ENCODE data around the gene CALM3.

The CALM3 gene

DNA sequence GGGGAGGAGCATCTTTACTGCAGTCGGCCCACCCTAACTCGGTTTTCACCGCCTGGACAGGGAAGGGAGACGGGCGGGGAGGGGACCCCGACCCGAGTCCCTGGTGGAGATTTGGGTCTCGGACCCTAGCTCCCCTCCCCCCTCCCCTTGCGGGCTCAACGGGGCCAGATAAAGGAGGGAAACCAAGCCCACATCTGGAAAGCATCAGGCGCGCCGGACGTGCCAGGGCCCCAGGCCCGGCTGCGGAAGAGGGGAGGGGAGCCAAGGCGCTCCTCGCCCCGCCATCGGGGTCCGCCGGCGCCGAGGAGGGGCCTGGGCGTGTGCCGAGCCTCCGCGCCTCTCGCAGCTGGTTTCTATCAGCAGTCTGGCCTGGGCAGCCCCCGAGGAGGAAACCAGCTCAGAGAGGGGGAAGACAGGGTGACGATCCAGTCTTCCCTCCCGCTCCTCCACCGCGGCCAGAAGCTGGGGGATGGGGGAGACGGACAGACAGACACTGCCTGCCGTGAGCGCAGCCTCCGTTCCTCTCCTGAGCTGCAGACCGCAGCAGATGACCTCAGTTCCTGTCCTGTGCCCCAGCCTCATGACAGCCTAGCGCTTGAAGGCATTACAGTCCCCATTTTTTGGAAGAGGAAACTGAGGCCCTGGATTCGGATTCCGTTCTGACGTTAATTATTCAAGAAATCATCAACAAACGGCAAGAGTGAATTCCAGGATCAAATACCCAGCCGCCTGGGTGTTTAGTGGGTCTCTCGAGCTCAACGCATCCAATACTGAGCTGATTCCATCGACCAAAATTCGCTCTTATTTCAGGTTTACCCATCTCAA is 38.4 kb downstream of the CALM3 start:
- no peak for DNase-seq

DNA sequence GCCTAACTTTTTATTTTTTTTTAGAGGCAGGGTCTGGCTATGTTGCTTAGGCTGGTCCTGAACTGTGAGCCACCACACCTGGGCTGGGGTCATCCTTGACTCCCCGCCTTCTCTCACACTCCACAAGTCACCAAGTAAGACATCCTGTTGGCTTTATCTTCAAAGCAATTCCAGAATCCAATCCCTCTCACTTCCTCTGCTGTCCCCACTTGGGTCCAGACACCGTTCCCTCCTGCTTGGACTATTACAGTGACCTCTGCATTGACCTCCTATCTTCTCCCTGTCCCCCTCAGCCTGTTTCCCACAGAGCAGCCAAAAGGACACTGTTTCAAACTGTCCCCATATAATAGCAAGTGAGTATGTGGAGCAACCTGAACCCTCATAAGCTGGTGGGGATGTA is 39.5 kb downstream of the CALM3 start:
- no peak for DNase-seq

DNA sequence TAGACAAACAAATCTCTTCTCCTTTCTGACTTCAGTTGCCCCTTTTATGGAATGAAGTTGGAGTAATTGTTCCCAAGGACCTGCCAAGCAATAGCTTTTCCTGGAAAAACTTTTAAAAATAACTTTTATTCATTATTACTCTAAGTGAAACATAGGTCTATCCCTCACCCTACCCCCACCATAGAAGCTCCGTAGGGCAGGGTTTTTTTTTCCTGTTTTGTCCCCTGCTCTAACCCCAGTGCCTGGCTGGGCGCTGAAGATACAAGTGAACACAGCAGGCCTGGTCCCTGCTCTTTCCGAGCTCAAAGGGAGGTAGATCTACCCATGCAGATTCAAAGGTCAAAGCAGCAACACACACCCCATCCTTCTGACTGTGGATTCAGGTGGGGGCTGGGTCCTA is 43.6 kb downstream of the CALM3 start:
- no peak for DNase-seq

- no peak for DNase-seq
These were observed 45.3 kb downstream of the CALM3 start for GRCh38 chr19:46646402-46646801.

DNA sequence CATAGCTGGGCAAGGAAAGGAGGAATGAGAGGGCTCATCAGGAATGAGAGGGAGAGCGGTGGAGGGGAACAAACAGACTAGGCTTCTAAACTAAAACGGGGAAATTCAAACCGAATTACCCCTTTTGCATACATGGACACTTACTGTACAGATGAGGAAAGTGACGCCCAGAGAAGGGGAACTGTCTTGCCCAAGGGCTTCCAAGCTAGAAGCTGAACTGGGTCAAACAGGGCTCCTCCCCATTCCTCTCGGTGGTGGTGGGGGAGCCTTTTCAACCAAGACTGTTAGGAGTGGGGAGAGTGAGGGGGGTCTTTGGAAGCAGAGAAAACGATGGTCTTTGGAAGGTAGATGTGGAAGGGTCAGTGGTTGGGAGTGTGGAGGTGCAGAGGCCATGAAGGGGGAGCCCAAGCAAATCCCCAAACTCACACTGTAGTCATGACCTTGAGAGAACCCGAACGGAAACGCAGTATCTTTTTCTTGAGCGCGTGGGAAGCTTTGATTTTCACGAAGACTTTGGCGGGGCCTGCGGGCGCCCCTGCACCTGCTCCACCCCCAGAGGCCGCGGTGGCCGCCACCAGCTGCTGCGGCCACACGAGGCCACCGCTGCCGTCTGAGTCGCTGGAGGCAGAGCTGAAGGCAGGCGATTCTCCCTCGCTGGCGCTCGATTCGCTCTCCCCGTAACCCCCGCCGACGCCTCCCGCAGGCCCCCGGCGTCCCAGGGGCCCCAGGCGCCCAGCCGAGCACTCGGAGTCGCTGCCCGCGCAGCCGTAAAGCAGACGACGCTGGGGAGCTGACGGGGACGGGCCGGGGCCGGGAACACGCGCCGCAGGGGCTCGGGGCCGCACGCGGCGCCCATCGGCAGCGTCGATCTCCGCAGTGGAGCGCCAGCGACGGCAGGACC is 47.2 kb downstream of the CALM3 start:
- no peak for DNase-seq

GRCh38 chr19:46648961-46649960 is 48.1 kb downstream of the CALM3 start:
- no peak for DNase-seq

GRCh38 chr19:46650445-46650844 is 49.3 kb downstream of the CALM3 start:
- no peak for DNase-seq

DNA sequence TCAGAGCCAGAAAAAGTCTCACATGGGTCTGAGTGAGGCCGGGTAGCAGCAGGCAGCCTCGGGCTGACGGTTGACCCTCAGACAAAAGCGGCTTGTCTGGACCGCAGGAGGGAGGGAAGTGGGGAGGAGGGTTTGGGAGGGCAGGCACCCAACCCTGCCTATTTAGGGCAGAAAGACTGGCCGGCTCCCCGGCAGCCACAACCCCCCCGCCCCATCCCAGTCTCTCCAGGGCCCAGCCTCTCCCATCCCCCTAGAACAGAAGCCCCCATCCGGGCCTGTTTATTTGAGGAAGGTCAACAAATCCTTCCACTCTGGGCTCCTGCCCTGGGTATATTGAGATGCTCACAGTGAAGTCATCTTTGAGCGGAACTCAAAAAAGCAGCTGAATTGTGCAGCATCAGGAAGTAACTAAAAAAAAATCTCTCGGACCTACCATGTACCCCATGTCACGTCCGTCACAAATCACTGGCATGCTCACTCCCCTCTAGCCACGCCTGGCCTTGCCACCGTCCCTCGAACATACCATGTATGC is 53.6 kb downstream of the CALM3 start:
- DNase-seq: no peak

DNA sequence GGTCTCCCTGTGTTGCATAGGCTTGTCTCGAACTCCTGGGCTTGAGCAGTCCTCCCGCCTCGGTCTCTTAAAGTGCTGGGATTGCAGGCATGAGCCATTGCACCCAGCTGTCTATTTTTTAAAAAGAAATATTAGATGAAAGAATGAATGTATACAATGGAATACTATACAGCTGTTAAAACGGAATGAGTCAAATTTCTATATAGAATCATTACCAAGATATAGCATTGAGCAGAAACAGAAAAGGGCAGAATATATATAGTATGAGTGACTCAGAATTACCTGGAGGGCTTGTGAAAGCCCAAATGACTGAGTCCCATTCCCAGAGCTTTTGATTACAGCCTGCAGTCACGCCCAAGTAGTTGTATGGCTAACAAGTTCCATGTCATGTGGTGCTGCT is 55.4 kb downstream of the CALM3 start:
- DNase-seq: no peak

DNA sequence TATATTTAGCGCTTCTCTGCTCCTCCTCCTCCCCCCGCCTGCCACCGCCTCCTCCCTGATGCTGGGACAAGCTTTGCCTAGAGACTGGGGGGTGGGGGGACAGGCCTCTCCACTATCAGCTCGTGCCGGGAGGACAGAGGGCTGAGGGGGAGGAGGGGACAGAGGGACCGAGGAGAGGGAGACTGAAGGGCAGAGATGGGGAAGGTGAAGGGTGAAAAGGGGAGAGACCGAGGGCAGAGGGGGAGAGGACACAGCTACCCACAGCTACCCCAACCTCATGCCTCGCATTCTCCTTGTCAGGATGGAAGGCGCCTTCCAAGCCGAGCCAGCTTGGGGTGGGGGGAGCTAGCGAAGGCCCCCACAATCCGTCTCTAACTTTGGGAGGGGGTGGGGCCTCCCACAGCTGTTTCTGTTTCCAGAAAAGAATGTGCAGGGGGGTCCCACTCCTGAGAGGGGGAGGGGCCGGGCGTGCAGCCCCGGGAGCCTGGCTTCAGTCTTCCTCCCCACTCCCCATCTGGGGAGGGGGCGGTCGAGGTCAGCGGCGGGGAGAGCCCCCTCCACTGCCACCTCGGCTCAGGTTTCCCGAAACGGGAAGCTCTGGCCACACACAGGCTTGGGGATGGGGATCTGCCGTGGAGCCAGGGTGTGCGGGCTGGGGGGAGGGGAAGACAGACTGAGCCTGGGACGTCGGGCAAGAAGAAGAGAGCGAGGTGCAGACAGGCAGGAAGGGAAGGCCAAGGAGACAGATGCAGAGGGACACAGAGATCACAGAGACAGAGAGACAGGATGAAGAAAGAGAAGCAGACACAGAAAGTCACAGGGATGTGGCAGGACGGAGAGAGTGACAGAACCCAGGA is 58.2 kb downstream of the CALM3 start:
- no peak for DNase-seq

DNA sequence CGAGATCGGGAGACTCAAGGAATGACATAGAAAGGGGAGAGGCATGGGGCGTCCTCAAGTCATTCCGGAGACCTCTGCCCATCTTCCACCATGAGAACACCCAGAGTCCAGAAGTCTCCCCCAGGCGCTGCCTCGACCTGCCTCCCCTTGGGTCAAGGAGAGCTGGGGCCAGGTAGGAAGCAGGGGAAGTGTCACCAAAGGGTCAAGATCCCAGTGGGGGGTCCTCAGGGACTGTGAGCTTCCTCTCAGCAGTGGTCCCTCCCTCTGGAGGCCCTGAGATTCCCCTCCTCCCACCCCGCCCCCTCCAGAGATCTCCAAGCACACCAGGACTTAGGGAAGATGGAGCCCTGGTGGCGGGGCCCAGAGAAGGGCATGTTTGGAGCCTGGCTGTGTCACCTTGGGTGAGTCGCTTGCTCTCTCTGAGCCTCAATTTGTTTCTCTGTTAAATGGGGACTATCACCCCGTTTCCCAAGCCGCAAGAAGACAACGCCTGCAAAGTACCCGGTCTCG is 58.9 kb downstream of the CALM3 start:
- no peak for DNase-seq

Data from activated CD8-positive, alpha-beta memory T cell treated with anti-CD3 and anti-CD28 coated beads, Interleukin-2, amount 50 U/mL, for 4 hours (primary cell).